ENCODE data around the gene MDM4.

DNA sequence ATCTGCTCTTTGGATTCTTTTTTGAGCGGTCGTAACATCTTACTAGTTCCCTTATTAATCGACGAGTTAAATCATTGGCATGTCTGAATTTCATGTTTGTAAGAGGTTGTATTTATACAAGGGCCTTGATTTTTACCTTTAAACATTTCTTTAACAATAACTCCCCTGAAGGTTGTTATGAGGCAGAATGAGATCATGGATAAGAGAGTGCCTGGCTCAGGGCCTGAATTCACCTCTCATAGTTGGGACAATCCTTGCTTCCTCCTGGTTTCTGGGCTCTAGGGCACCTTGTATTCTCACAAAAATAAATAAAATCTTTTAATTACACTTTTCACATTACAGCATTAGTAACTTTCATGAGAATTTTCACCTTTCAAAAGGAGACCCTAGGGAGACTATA lies 55.4 kb downstream of the MDM4 start:
- TF ChIP-seq CTCF (conservative IDR thresholded peaks at IDR 0.05 in 1 of 2, IDR thresholded peaks at IDR 0.05 in 1 of 2; ENCODE audit: low read depth in 1 of 2, low read length in 2 of 2) (no peak), EZH2 (IDR thresholded peaks at IDR 0.05; ENCODE audit: low read length, missing control alignments) (no peak)

All from fibroblast of lung (primary cell).